Heart left ventricle (tissue), 13 donors: ENCODE measurements around the gene BRPF1.

Source experiments
- POLR2A ChIP-seq, 2 donors: fragments of 450-650 bp; IDR thresholded peaks; one replicate each; pipeline ENCODE4 v1.6.1; 2017; ENCODE audit warnings: antibody characterized with exemption in 2 of 2, mild to moderate bottlenecking in 2 of 2, moderate library complexity in 2 of 2
- TF ChIP-seq, protein P1 (sequence below), 12 donors: fragments of 200-600 bp; sonication (generic) in 4 of 12; IDR thresholded peaks; one replicate each; pipeline versions ENCODE4 v1.5.0 to v1.8.0; 2018 to 2022; ENCODE audit warnings: antibody characterized with exemption in 12 of 12, mild to moderate bottlenecking in 5 of 12
- donor health status: ischemic (EF 13 %, LVEDD 7.1; RV severe dilation, severe dysfunction).
- donor health status: DM: no; HTN: yes; CAD: no.
- donor health status: DM: no; HTN: no; CAD: no.
- donor health status: ischemic (EF 25% LVEDD 6.9; RV normal size, moderate dysfunction).
- donor health status: ischemic (EF 25% LVEDD 5.7; RV mildly dilated, moderate dysfunction).
- donor health status: ischemic (EF 35%, LVEDD 5.7; RV mildly dilated, moderate dysfunction).
- donor health status: nonischemic (EF 11% LVEDD 7.7; RV severe dilation, severe dysfunction).
- donor health status: DM: yes; HTN: yes; CAD: no.
- donor health status: PGD.
- donor health status: ischemic (EF 29% LVEDD 5.4; RV normal size, mild dysfunction).
- donor health status: nonischemic (EF 23%, LVEDD 6.1; RV moderate dilation, normal function).

DNA sequence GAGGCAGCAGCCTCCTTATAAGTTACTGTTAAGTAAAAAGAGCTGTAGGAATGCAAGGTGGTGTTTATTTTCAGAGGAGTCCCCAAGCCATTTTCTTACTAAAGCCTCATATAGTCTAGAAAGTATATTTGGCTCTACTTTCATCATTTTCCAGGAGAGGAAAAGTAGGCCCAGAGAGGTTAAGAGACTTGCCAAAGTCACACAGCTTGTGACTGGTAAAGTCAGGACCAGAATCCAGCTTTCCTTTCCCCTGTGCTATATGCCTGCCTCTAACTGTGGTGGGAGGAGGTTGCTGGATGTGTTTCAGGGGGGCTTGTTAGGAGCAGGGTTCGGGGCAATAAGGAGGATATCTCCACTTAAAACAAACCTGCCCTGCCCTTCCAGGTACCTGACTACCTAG, 11.0 kb downstream of the BRPF1 start:
- TF ChIP-seq, protein P1, sequence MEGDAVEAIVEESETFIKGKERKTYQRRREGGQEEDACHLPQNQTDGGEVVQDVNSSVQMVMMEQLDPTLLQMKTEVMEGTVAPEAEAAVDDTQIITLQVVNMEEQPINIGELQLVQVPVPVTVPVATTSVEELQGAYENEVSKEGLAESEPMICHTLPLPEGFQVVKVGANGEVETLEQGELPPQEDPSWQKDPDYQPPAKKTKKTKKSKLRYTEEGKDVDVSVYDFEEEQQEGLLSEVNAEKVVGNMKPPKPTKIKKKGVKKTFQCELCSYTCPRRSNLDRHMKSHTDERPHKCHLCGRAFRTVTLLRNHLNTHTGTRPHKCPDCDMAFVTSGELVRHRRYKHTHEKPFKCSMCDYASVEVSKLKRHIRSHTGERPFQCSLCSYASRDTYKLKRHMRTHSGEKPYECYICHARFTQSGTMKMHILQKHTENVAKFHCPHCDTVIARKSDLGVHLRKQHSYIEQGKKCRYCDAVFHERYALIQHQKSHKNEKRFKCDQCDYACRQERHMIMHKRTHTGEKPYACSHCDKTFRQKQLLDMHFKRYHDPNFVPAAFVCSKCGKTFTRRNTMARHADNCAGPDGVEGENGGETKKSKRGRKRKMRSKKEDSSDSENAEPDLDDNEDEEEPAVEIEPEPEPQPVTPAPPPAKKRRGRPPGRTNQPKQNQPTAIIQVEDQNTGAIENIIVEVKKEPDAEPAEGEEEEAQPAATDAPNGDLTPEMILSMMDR (IDR thresholded peaks at IDR 0.05), result no peak
- no peak for TF ChIP-seq POLR2A (IDR thresholded peaks at IDR 0.05)
